Skeletal muscle tissue (tissue), 4 donors: Measurements from ENCODE around the gene U2AF2. TPM values are rescaled to one million over a fixed set of nuclear protein-coding genes. Genes with fewer than 3 reads are reported as not detected.

ENCODE experiments used
- H3K27ac ChIP-seq: one replicate; pipeline ENCODE4 v1.7.0; 2013; ENCODE audit warnings: mild to moderate bottlenecking, low read depth, low read length, inconsistent platforms
- H3K27me3 ChIP-seq, 3 donors: one replicate each; pipeline ENCODE4 v1.7.0; 2013; ENCODE audit warnings: low read length in 3 of 3; ENCODE audit not compliant: control insufficient read depth in 3 of 3, insufficient read depth in 3 of 3
- H3K36me3 ChIP-seq, 3 donors: one replicate each; pipeline ENCODE4 v1.7.0; 2013; ENCODE audit warnings: low read length in 3 of 3; ENCODE audit not compliant: control insufficient read depth in 3 of 3, insufficient read depth in 3 of 3
- H3K4me1 ChIP-seq, 3 donors: one replicate each; pipeline ENCODE4 v1.7.0; 2013; ENCODE audit warnings: low read length in 3 of 3, mild to moderate bottlenecking in 3 of 3; ENCODE audit not compliant: control insufficient read depth in 3 of 3, insufficient read depth in 3 of 3
- H3K4me3 ChIP-seq, 3 donors: one replicate each; pipeline ENCODE4 v1.7.0; 2013; ENCODE audit warnings: low read length in 3 of 3
- H3K9ac ChIP-seq, 3 donors: one replicate each; pipeline ENCODE4 v1.7.0; 2013; ENCODE audit warnings: low read length in 3 of 3, mild to moderate bottlenecking in 3 of 3, moderate library complexity in 2 of 3, low read depth in 1 of 3
- H3K9me3 ChIP-seq, 3 donors: one replicate each; pipeline ENCODE4 v1.7.0; 2013; ENCODE audit warnings: low read length in 3 of 3; ENCODE audit not compliant: control insufficient read depth in 3 of 3
- total RNA-seq: library from RNA; depleted of rRNA; stranded (reverse); fragments of >200 nt; gene quantifications from one replicate; pipeline ENCODE4 v1.2.3, GENCODE V29; 2014
- donor health status: Osteomylitis.

U2AF2 gene
- total RNA-seq, 1 donor from 2014 or later, result 52.2 TPM

DNA sequence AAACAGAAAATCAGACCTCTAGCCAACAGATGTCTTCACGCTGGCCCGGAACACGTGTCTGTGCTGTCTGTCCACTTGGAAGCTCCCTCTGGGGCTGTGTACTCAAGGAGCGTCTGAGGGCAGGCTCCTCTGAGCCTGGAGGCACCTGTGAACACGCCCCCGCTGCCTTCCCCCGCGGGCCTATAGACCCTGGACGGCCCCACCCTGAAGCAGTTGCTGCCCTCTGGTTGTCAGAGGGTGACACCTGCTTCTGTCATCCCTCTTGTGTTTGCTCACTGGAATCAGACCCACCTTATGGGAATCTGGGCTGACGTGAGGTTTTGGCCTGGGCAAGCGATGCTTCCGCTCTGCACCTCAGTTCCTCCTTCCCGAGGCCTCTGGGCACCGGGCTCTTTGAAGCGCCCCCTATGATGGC, 39.4 kb downstream of the U2AF2 start:
- Histone ChIP-seq H3K36me3 (peaks cover 57 to 63% (median 62%) of the 10 kb centered on the region in 3 donors), H3K4me1 (no peaks in the 10 kb centered on the region), H3K27me3 (no peaks in the 10 kb centered on the region)

DNA sequence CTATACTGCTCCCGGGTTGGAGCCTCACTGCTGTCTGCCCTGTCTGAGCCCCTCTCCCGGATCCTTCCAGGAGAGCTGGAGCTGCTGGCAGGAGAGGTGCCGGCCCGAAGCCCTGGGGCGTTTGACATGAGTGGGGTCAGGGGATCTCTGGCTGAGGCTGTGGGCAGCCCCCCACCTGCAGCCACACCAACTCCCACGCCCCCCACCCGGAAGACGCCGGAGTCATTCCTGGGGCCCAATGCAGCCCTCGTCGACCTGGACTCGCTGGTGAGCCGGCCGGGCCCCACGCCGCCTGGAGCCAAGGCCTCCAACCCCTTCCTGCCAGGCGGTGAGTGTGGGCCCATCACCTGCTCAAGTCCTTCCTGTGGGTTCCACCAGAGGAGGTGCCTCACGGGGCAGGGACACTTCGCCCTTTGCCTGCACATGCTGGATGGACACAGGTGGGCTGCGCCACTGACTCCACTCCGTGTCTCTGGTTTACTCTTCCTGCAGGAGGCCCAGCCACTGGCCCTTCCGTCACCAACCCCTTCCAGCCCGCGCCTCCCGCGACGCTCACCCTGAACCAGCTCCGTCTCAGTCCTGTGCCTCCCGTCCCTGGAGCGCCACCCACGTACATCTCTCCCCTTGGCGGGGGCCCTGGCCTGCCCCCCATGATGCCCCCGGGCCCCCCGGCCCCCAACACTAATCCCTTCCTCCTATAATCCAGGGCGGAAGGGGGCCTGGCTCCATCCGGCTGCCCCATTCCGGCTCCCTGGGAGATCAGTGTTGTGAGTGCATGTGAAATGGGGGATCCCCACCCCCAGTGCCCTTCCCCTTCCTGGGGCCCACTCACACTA, 40.0 kb downstream of the U2AF2 start:
- no peaks in the 10 kb centered on the region for H3K9me3 ChIP-seq
- no peak overlapping the region for H3K4me3 ChIP-seq
- peaks cover 51 to 60% (median 57%) of the 10 kb centered on the region in 3 donors for H3K36me3 ChIP-seq
- H3K27ac ChIP-seq, result no peak overlapping the region
- no peaks in the 10 kb centered on the region for H3K4me1 ChIP-seq
- H3K9ac ChIP-seq, result no peak overlapping the region
- no peaks in the 10 kb centered on the region for H3K27me3 ChIP-seq

More for the DNA sequence above, 39.4 kb downstream of the U2AF2 start:
- Histone ChIP-seq H3K9ac (no peak overlapping the region), H3K27ac (no peak overlapping the region), H3K4me3 (no peak overlapping the region), H3K9me3 (no peaks in the 10 kb centered on the region)

DNA sequence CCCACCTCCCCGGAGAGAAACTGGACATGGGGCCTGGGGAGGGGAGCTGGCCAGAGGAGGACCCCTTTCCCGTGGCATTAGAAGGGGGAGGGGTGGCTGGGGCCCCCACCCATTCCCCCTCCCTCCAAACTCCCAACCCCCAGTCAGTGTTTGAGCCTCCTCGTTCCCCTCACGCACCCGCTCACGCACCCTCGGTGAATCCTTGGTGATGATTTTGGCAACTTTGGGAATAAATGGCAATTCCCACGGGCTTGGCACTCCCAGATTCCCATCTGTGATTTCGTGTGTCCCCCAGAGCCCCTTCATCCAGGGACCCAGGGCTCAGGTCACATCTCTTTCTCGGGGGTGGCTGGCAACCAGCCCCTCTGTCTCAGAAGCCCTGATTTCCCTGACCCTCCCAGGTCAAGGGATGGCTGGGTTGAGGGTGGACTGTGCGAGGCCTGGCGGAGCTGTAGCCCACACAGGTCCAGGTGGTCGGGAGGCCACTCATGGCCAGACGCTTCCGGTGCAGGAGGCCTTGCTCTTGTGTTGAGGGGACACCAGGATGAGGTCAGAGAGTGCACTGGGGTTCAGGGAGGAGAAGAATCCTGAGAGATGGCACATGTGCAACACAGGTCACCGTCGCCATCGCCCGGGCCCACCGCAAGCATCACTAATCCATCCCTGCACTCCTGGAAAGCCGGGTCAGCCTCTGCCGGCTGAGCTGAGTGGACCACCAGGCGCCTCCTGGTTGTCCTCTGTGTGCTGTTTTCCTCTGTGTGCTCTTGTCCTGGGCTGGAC, 40.9 kb downstream of the U2AF2 start:
- no peak overlapping the region for H3K9ac ChIP-seq
- no peaks in the 10 kb centered on the region for H3K9me3 ChIP-seq
- H3K4me3 ChIP-seq, result no peak overlapping the region
- H3K27me3 ChIP-seq, result no peaks in the 10 kb centered on the region
- no peak overlapping the region for H3K27ac ChIP-seq
- H3K4me1 ChIP-seq, result no peaks in the 10 kb centered on the region
- H3K36me3 ChIP-seq, result peaks cover 46 to 56% (median 48%) of the 10 kb centered on the region in 3 donors

DNA sequence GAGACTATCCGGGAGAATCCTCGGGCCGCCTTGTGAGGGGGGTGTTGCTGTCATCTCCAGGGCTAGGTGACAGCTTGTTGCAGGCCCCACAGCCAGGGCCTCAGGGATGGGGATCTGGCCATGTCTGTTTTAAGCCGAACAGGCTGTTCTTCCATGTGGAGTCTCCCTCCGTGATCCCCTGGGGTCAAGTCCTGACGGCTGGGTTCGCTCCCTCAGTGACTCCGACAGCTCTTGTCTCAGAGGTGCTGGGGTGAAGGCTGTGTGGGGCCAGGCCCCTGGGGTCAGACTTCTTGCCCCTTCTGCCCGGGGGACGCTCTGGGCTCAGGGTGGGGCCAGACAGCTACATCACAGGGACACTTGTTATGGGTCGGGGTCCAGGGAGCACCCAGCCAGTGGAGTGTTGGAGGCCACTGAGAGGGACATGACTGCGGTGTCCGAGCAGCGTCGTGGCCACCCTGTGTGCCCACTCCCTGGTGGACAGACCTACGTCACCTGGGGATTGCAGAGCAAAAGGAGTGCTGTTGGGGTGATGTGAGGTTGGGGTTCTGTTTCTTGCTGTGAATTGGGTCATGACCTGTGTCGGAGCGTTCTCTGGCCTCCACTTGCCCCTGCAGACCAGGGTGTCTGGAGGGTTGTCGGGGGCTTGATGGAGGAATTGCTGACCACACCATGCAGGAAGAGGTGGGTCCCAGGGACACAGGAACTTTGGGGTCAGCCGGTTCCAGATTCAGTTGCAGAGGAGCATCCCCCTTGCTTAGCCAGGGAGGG, 41.6 kb downstream of the U2AF2 start:
- Histone ChIP-seq H3K4me3 (no peak overlapping the region), H3K27ac (no peak overlapping the region), H3K4me1 (no peaks in the 10 kb centered on the region), H3K27me3 (no peaks in the 10 kb centered on the region), H3K9ac (no peak overlapping the region), H3K9me3 (no peaks in the 10 kb centered on the region), H3K36me3 (peaks cover 41 to 53% (median 44%) of the 10 kb centered on the region in 3 donors)

DNA sequence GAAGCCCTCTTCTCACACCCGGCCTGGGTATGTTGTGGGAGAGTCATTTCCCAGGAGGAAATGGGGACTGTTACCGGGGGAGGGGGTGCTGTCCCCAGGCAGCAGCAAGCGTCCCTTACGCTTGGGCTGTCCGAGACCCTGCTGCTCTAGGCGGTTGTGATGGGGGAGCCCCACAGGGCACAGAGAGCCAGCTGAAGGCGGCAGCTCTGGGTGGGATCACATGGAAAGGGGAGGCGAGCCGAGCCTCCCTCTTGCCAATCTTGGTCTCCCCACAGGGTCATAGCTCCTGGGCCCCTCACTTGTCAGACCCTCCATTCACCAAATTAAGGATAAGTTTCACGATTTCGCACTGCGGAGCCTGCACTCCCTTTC, 42.2 kb downstream of the U2AF2 start:
- H3K9ac ChIP-seq, result no peak overlapping the region
- H3K4me1 ChIP-seq, result no peaks in the 10 kb centered on the region
- H3K27ac ChIP-seq, result no peak overlapping the region
- H3K27me3 ChIP-seq, result no peaks in the 10 kb centered on the region
- H3K4me3 ChIP-seq, result no peak overlapping the region
- peaks cover 35 to 47% (median 43%) of the 10 kb centered on the region in 3 donors for H3K36me3 ChIP-seq
- H3K9me3 ChIP-seq, result no peaks in the 10 kb centered on the region

DNA sequence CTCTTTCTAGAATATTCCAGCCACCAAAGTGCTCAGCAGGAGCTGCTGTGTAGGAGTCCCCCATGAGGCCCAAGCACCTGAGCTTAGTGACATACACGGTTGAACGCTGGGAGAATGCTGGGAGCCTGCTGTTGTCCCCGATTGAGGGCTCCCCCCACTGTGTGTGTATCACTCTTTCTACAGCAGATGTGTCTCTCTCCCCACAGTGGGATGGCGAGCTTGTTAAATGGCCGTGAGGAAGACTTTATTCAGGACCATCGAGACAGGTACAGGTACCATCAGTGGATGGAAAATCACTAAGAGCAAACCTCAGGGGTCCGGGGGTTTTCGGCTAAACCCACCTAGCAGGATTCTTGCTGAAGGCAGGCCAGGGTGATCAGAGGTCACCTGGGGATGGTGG, 42.9 kb downstream of the U2AF2 start:
- Histone ChIP-seq H3K4me1 (no peaks in the 10 kb centered on the region), H3K27me3 (no peaks in the 10 kb centered on the region), H3K9ac (no peak overlapping the region), H3K36me3 (peaks cover 35 to 45% (median 43%) of the 10 kb centered on the region in 3 donors), H3K9me3 (no peaks in the 10 kb centered on the region), H3K4me3 (no peak overlapping the region), H3K27ac (no peak overlapping the region)

DNA sequence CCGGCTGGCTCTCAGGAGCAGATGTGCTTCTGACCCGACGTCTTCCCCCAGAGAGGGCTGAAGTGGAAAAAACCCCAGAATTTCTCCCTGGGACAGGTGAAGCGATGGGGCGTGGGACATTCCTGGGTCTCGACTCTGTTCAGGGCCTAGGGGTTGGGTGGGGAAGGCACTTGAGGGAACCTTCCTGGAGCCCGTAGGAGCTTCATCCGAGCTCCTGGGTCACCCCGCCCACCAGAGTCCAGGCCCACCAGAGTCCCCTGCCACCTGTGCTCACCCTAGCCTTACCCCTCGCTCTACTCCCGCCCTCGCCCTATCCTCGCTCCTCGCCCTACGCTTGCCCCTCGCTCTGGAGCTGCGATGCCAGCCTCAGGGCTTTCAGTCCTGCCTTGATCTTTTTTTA, 43.4 kb downstream of the U2AF2 start:
- H3K27ac ChIP-seq, result no peak overlapping the region
- no peak overlapping the region for H3K4me3 ChIP-seq
- H3K9ac ChIP-seq, result no peak overlapping the region
- no peaks in the 10 kb centered on the region for H3K4me1 ChIP-seq
- H3K27me3 ChIP-seq, result no peaks in the 10 kb centered on the region
- H3K9me3 ChIP-seq, result no peaks in the 10 kb centered on the region
- peaks cover 30 to 41% (median 38%) of the 10 kb centered on the region in 3 donors for H3K36me3 ChIP-seq

DNA sequence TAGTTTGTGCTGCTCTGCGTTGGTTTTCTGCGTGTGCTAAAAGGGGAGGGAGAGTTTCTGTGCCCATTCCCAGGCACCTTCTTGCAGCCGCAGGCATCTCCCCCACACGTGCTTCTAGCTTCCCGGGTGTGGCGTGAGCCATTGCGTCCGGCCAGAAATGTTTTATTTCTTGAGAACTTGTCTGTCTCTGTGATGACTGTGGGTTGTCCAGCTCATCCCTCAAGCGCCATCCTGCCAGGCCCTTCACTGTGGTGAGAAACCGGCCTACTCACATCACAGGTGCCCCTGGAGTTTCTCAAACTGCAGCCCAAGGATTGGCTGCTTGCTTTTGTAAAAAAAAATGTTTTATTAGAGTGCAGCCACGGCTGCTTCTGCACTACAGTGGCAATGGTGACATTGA, 44.4 kb downstream of the U2AF2 start:
- Histone ChIP-seq H3K27ac (no peak overlapping the region), H3K9me3 (no peaks in the 10 kb centered on the region), H3K9ac (no peak overlapping the region), H3K27me3 (no peaks in the 10 kb centered on the region), H3K36me3 (peaks cover 24 to 32% (median 30%) of the 10 kb centered on the region in 3 donors), H3K4me1 (peaks cover 0 to 3% (median 0%) of the 10 kb centered on the region in 3 donors), H3K4me3 (no peak overlapping the region)

DNA sequence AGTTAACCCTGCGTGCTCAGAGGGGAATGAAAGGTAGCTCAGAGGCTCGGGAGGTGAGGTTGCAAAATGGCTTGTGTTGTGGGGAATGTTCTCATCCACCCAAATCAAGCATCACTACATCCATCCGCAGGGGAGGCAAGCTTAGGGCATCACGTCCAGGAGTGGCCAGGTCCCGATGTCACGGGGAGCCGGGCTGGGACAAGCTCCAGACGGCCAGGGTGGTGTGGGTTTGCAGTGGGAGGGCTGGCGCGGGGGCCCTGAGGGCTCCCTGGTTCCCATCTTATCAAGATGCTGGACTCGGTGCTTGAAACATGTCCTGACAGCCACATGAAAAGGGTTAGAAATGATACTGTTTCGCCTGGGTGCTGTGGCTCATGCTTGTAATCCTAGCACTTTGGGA, 46.0 kb downstream of the U2AF2 start:
- peaks cover 19 to 27% (median 21%) of the 10 kb centered on the region in 3 donors for H3K36me3 ChIP-seq

More for the DNA sequence above, 46.0 kb downstream of the U2AF2 start:
- peaks cover 0 to 3% (median 0%) of the 10 kb centered on the region in 3 donors for H3K4me1 ChIP-seq
- H3K27ac ChIP-seq, result no peak overlapping the region
- no peaks in the 10 kb centered on the region for H3K27me3 ChIP-seq
- H3K4me3 ChIP-seq, result no peak overlapping the region
- no peaks in the 10 kb centered on the region for H3K9me3 ChIP-seq
- no peak overlapping the region for H3K9ac ChIP-seq
